ENCODE measurements around the gene NES.

- TF ChIP-seq CTCF (IDR thresholded peaks at IDR 0.05; ENCODE audit: insufficient read depth, low read length, poor library complexity, severe bottlenecking) (no peak), EZH2phosphoT487 (conservative IDR thresholded peaks at IDR 0.05; ENCODE audit: low read length) (no peak)
Observed at GRCh38 chr1:156721535-156721934, 44.3 kb upstream of the NES start.

All from SU-DHL-6 (cell line).